Measurements from ENCODE around the gene NKIRAS1.

- no peak for TF ChIP-seq RARB (CRISPR knock-in tag; IDR thresholded peaks at IDR 0.05)
- TF ChIP-seq PATZ1 (CRISPR knock-in tag; IDR thresholded peaks at IDR 0.05; ENCODE audit: borderline replicate concordance), result no peak
- TF ChIP-seq ZNF565 (CRISPR knock-in tag; conservative IDR thresholded peaks at IDR 0.05; ENCODE audit: low read depth), result no peak
- TF ChIP-seq PPARA (CRISPR knock-in tag; IDR thresholded peaks at IDR 0.05; ENCODE audit: borderline replicate concordance), result no peak
- TF ChIP-seq ESRRG (CRISPR knock-in tag; IDR thresholded peaks at IDR 0.05), result no peak
- TF ChIP-seq ZFP3 (CRISPR knock-in tag; IDR thresholded peaks at IDR 0.05), result no peak
- no peak for TF ChIP-seq SNAI2 (CRISPR knock-in tag; IDR thresholded peaks at IDR 0.05)
- no peak for TF ChIP-seq ARNTL (CRISPR knock-in tag; IDR thresholded peaks at IDR 0.05; ENCODE audit: borderline replicate concordance, low read depth)
- no peak for TF ChIP-seq CSDC2 (CRISPR knock-in tag; IDR thresholded peaks at IDR 0.05)
Observed at GRCh38 chr3:23889386-23889785, 27.4 kb downstream of the NKIRAS1 start.

Measured in SK-N-SH treated with all-trans-retinoic acid at 6 μM for 48 hours (cell line).